GM11168 (cell line): ENCODE data around the gene IDUA.

Experiments used
- in situ Hi-C: fragments of 300-500 bp; cut with MboI; formaldehyde crosslinking; loops from one replicate; pipeline ENCODE4 v1.12.0; 2022; ENCODE audit warnings: low sequenced_read_pairs; ENCODE audit not compliant: unreplicated experiment

Gene IDUA

DNA sequence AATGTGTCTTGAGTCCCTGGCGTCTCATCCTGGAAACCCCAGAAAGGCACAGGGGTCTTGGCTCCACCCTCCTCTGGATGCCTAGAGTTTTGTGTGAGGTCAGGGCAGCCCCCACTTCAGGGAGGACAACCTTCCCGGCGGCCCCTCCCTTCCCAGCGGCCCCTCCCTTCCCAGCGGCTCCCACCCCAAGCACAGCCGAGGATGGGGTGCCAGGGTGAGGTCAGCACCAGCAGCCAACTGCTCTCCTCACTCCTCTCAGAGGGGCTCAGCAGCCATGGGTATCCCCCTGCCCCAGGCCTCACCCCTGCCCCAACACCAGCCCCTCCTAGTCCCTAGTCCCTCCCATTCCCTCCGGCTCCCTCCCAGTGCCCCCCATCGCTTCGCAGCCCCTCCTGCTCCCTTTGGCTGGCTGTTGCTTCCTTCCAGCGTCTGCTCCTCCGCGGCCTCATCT is 30.9 kb upstream of the IDUA start:
- in situ Hi-C loops = no loop called here

DNA sequence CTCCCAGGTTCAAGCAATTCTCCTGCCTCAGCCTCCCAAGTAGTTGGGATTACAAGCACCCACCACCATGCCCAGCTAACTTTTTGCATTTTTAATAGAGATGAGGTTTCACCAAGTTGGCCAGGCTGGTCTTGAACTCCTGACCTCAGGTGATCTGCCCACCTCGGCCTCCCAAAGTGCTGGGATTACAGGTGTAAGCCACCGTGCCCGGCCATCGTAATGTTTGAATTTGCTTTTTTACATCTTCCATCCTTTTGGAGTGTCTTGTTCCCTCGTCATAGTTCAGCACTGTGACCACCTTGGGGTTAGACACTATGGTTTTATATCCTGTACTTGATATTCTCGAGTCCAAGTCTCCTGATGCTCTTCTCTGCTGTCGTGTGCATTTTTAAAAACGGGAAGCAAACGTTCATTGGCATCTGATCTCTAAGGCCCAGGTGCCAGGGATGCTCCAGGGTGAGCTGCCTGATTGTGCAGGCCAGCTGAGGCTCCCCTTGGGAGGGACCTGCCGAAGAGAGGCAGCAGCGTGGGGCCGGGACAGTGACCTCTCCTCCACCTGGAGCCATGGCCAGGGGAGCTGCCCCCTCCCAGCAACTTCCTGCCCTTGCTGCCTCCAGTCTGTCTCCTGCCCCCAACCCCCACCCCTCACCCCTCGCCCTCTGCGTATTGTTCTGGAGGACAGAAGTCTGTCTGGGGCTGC is 30.2 kb upstream of the IDUA start:
- in situ Hi-C loops = no loop called here

DNA sequence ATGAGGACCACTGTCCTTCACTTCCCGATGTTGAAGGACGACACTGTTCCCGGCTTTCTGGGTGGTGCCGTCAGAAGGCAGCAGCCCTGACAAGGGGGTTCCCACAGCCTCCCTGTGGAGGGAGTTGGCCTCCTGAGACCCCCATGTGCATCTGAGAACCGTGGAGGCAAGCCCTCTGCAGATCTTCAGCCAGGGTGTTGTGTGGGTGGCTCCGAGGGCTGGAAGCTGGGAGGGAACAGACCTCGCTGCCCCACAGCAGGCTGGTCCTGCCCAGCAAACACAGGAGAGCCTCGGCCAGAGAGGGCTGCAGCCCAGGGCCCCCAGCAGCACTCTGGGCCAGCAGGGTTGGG is 29.6 kb upstream of the IDUA start:
- in situ Hi-C loops = no loop called here

DNA sequence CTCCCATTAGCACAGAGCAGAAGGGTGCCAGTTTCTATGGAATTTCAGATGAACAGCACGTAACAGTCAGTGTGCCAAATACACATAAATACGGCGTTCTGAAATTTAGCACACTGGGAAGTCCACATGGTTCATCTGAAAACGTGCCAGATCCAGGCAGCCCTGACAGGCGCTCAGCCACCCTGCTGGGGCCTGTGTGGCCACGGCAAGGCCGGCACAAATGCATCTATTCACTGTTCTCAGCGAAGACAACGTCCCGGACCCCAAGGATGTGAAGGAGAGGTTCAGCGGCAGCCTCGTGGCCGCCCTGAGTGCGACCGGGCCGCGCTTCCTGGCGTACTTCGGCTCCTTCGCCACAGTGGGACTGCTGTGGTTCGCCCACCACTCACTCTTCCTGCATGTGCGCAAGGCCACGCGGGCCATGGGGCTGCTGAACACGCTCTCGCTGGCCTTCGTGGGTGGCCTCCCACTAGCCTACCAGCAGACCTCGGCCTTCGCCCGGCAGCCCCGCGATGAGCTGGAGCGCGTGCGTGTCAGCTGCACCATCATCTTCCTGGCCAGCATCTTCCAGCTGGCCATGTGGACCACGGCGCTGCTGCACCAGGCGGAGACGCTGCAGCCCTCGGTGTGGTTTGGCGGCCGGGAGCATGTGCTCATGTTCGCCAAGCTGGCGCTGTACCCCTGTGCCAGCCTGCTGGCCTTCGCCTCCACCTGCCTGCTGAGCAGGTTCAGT is 29.1 kb upstream of the IDUA start:
- in situ Hi-C loops = no loop called here

DNA sequence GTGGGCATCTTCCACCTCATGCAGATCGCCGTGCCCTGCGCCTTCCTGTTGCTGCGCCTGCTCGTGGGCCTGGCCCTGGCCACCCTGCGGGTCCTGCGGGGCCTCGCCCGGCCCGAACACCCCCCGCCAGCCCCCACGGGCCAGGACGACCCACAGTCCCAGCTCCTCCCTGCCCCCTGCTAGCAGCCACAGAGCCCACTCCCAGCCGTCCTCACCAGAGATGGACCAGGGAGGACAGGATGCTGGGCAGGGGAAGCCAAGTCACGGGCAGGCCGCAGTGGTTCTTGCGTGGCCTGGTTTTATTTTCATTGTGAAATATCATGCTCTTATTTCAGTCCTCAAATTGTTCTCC is 28.6 kb upstream of the IDUA start:
- in situ Hi-C loops = no loop called here

DNA sequence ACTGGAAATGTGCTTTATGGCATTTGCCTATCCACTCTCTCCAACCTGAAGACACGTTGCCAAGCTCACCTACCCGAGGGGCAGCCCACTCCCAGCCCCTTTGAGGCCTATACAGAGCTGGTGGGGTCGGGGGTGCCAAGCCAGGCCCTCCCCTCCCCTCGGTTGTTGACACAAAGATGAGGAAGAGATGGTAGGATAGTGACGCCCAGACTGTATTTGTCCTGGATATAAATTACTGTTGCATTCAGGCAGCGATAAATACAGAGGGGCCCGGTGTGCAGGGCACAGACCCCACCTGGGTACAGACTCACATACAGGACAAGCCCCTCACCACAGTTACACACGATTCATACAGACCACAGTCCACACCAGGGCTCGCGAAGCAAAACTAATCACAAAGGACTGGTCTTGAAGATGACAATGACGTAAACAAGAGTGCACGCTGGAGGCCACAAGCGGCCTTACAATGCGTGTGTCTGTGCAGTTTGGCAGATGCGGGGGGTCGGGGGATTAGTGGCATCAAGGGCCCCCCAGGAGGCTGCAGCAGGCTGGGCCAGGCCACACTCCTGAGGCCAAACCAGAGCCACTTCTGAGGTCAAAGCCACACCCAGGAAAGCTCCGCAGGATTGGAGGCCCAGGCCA is 28.0 kb upstream of the IDUA start:
- in situ Hi-C loops = no loop called here

DNA sequence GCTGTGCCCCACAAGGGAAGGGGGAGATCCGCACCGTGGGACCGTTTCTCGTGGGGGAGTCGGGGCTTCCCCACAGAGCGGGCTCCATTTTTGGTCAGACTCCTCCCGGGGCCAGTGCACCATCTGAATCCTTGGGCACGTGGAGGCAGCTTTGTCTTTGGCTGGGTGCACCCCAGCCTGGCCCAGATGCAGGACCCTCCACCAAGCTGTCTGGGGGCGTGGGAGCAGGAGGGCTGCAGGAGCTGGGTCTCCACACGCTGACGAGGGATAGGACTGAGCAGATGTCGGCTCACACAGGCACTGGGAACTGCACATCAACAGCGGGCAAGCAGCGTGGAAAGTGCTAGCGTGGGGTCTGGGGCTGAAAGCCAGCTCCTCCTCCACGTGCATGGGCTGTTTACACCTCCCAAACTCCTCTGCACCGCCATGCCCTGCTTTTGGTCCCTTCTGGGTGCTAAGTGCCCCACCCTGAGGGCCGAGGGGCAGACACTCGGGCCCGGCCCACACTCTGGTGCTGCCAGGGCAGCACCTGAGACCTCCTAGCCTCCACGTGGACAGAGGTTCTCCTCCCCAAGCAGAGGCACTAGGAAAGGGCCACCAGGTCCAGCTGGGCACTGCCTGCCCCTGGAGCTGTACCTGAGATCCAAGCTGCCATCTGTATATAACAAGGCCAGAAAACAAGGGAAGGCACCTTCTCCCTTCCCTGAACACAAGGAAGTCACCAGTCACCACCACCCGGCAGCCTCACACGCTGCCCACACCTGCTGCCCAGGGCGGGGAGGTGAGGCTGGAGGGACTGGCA is 27.3 kb upstream of the IDUA start:
- in situ Hi-C loops = no loop called here

DNA sequence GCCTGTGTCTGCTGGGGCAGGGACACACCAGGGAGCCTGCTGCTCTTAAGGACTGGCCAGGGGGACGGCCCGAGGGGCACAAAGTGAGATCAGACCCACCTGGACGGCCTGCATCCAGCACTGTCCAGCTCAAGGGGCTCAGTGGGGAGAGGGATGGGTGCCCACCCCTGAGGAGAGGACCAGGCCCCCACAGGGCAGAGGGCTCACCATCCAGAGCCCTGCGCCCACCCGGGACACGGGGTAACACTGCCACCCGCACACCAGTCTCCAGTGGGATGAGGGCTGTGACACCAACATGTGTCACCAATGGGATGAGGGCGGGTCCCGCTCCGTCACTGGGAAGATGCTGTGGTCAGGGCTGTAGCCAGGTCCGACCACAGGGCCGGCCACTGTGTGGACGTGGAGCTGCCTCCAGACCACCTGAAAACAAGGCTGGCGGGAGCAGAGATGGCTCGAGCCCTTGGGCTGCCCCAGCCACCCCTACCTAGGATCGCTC is 26.7 kb upstream of the IDUA start:
- in situ Hi-C loops = no loop called here

DNA sequence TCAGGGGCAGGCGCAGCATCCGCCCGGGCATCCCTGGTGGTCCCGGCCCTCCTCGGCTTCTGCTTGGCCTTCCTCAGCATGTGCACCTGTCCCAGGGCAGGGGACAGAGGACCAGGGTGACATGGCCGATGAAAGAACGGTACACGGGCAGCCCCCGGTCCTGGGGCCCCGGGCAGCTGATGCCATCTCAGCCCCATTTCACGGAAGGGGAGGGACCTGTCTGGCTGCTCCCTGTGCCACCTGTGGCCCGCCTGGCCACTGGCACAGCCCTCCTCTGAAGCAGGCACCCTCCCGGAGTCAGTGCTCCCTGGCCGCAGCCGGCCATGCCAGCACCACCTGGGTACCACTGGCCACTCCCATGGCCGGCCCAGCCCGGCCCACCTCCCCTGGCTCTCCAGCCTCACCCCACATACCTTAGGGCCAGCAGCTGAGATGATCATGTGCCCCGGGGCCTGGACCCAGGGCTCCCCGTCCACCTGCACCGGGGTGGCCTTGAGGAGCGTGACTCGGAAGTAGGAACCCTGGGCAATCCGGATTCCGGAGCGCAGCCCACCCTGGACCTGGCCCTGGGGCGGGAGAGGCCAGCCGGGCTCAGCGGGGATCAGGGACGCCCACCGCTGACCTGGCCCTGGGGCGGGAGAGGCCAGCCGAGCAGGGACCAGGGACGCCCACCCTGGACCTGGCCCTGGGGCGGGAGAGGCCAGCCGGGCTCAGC is 26.1 kb upstream of the IDUA start:
- in situ Hi-C loops = no loop called here

DNA sequence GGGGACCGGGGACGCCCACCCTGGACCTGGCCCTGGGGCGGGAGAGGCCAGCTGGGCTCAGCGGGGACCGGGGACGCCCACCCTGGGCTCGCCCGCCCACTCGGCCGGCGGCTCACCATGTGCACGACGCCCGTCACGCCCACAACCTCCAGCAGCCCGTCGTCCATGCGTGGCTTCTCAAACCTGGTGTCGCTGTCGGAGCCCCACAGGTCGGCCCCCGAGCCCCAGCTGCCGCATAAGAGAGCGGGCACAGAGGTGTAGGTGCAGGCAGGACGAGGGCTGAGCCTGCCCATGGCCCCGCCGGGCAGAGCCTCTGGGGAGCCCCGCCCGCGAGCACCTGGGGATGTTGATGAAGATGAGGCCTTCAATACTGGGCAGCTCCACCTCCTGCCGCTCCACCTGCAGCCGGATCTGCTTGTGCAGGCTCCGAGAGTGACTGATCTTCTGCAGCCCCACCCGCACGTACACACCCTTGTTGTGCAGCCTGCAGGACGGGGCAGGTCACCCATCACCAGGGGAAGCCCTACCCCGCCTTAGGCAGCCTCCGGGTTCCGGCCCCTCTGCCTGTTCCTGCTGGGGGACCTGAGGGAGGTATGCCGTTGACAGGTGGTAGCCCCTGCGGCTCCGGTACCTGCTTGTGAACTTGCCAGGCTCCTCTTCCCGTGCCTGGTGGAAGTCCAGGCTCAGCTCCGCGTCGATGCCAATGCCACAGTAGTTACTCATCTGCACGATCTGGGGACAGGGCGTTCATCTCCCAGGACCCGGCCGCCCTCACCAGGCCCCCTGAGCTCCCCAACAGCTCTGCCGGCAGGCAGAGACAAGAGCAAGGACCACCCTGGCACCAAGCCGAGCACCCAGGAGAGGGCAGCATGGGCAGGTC is 25.3 kb upstream of the IDUA start:
- in situ Hi-C loops = no loop called here

DNA sequence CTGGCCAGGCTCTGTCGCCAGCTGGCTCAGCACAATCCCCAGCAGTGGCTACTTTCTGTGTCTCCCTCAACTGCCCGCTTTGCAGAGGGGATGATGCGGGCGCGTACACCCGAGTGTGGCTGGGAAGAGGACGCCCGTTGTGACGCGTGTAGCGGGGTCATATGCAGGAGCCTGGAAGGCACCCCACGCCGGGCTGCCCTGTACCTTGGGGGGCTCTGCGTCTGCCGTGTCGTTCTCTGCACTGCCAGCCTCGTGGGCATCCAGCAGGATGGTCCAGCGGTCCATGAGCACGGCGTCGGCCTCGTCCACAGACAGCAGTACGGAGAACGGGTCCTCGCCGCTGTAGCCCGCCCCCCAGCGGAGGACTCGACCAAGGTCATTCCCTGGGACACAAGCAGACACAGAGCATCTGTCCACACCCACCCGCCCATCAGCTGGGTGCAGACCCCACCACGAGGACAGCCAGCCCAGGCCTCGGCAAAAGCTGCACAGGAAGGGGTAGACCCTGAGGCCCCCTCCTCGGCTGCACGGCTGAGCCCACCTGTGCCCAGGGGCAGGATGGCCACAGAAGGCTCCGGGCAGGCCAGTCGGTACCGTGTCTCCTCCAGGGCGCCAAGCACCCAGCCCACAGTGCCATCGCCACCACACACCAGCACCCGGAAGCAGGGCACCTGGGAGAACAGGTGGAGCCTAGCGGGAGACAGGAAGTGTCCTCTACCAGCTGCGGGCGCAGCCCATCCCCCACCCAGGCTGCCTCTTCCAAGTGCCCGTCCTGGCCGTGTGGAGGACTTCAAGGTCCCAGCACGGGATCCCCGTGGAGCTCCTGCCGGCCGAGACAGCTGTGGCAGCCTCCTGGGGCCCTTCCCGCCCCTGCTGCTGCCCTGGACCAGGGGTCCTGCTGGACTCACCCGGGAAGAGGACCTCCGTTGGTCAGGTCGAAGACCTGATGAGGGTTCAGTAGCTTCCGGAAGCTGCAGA is 24.3 kb upstream of the IDUA start:
- in situ Hi-C loops = no loop called here

DNA sequence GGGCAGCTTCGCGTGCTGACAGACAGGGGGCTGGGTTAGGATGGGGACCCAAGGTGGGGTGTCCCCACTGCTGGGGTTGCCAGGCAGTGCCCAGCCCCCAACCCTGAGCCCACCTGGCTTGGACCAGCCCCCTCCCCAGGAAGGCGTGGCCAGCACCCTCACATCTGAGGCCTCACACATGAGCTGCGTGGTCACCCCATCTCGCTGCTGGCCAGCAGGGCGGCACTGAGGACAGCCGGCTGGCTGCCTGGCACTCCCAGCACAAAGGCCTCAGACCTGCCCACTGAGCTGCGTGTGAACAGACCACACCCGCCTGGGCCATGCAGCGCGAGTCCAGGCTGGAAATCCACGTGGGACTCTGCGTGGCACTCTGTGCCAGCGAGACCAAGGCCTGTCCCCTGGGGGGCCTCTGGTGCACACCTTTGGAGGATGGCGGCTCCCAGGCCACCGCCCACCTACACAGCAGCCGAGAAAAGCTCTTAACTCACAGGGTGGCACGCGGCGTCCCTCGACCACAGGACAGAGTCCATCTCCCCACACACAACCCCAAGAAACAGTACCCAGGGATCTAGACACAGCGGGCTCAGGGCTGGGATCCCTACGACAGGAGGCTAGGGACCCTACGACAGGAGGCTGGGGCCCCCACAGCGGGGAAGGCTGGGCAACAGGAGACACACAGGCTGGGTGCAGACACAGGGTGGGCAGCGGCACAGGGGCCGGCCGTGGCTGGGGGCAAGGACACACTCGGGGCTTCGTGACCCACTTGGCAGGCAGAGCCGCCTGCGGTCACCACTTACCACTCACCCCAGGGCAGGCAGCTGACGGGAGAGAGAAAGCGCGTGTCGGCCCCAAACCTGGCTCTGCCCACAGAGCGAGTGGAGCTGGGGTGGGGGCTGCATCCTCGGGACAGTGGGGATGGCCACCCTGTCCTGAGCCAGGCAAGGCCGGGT is 23.3 kb upstream of the IDUA start:
- in situ Hi-C loops = no loop called here

DNA sequence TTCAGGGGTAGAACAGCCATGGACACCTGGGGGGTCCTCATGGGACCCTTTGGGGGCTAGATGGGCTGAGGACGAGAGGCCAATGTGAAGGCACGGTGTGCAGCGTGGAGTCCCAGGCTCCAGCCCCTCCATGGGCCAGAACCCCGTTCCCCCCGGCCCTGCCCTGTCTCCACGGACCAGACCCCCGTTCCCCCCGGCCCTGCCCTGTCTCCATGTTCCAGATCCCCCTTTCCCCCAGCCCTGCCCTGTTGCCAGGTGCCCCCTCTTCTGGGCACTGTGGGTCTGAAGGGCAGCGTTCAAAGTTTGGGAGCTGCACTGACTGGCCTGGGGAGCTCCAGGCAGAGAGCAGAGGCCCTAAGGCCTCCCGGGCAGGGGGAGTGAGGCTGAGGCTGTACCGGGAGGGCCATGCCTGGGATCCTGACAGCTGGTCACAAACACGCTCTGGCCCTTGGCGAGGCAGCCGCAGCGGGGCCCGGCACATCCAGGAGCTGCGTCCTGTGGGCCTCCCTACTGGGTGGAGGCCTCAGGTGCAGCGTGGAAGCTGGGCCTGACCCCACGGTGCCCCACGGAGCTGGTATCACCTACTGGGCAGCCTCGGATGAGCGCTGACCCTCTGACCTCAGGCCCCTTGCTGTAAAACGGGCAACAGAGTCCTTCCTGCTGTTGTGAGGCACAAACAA is 22.4 kb upstream of the IDUA start:
- in situ Hi-C loops = no loop called here

DNA sequence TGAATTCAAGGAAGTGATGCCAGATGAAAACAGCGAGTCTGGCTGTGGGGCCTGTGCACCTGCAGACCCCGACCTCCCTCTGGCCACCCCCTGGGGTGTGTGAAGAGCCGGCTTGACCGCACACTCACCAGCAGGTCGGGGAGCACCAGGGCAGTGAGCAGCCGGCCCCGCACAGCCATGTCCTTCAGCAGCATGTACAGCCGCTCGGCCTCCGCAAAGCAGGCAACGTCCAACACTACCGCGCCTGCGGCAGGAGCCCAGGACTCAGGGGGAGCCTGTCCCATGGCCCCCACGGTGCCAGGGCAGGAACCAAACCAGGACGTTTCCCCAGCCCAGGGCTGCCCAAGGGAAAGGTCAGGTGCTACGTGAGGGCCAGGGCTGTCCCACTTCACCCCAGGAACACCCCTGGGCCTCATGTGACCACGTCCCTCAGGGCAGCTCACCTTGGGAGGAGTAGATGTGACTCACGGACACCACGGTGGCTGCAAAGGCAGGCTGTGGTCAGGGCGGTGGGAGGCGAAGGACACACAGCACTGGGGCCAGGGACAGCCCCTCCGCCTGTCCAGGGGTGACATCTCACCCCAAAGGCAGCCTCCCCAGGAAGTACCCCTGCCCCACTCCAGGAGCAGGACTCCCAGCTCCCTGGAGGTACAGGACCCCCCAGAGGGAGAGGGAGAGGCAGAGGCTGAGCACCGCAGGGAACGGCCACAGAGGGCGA is 21.6 kb upstream of the IDUA start:
- in situ Hi-C loops = no loop called here

DNA sequence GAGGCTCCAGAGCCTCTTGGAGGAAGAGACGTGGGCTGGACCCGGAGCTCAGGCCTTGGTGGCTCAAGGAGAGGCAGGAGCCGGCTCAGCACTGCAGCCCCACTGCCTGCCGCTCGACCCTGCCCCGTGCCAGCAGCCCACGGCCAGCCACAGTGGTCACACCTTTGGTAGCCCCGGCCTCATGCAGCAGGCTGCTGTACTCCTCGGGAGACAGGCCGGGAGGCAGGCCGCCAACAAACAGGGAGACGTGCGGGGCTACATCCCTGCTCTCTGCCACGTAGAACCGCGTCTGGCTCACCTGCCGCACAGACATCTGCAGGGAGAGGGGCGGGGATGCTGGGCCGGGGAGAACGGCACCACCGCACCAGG is 21.1 kb upstream of the IDUA start:
- in situ Hi-C loops = no loop called here
